Renal pelvis (tissue), 4 donors: ENCODE measurements around the gene SPIRE1. TPM values are rescaled to one million over a fixed set of nuclear protein-coding genes. Genes with fewer than 3 reads are reported as not detected.
"Not testable (repeated sequence)": the region's sequence is repeated elsewhere in the genome, so short reads cannot be mapped to it uniquely, and the experiment has no call there.

Experiments
- DNase-seq: peaks from one replicate; pipeline ENCODE4 v3.0.0-alpha.2; 2013
- polyA plus RNA-seq, 3 donors: library from polyadenylated mRNA; unstranded; fragments of 120-200 nt; gene quantifications; one replicate each; pipeline ENCODE4 v1.2.1, GENCODE V29; 2013; ENCODE audit not compliant: insufficient read length in 3 of 3

The SPIRE1 gene
- polyA plus RNA-seq, 3 donors, result 31.6 to 35.6 (median 35.0) TPM

- no peak for DNase-seq
Measured at GRCh38 chr18:12422936-12423335, 235.0 kb downstream of the SPIRE1 start.

DNA sequence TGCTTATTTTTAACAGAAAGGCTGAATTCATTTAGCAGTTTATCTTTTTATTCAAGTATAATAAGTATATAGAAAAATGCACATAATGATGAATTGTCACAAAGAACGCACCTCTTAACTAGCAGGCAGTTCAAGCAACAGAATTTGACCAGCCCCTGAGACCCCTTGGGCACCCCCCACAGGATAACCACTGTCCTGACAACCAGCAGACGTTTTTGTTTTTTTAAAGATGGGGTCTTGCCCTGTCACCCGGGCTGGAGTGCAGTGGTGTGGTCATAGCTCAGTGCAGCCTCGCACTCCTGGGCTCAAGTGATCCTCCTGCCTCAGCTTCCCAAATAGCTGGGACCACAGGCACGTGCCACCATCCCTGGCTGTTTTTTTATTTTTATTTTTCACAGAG is 236.2 kb downstream of the SPIRE1 start:
- no peak for DNase-seq

DNA sequence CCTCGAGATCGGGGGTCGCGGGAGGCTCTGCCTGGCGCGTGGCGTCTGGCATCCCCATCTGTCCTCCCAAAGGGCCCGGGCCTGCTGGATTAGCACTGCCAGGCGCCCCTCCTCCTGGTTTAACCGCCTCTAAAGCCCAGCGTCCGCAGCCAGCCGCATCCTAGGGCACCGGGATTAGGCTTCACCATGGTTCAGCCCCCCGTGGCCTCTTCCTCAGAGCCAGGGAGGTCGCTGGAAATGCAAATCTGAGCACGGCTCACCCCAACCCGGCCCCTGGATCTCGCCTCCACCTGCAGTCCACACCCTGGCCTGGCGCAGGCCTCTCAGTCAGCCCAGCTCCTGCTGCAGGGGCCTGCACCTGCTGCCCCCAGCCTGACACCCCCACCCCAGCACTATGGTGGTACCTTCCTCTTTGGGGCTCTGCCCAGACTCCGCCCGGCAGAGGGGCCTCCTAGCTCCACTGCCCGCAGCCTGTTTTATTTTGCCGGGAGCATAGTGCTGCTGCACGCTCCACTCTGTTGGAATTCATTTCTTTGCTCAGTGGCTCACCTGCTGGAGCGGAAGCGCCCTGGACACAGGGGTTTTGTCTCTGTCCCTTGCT is 237.0 kb downstream of the SPIRE1 start:
- DNase-seq, result peak; percentile 52

- no peak for DNase-seq
Measured at GRCh38 chr18:12417687-12418086, 240.2 kb downstream of the SPIRE1 start.

DNA sequence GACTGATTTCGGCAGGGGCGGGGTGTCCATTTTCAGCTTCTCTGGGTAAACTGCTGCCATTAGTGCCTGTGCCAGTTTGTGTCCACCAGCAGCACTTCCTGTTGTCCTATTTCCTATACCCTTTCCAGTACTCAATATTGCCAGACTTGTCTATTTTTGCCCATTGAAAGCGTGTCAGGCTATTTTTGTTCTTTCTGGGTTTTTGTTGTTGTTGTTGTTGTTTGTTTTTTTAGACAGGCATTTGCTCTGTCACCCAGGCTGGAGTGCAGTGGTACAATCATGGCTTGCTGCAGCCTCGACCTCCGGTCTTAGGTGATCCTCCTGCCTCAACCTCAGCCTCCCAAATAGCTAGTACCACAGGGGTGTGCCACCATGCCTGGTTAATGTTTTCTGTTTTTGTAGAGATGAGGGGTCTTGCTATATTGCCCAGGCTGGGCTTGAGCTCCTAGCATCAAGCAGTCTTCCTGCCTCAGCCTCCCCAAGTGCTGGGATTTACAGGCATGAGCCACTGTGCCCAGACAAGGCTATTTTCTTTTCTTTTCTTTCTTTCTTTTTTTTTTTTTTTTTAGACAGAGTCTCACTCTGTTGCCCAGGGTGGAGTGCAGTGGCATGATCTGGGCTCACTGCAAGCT is 241.7 kb downstream of the SPIRE1 start:
- no peak for DNase-seq

DNA sequence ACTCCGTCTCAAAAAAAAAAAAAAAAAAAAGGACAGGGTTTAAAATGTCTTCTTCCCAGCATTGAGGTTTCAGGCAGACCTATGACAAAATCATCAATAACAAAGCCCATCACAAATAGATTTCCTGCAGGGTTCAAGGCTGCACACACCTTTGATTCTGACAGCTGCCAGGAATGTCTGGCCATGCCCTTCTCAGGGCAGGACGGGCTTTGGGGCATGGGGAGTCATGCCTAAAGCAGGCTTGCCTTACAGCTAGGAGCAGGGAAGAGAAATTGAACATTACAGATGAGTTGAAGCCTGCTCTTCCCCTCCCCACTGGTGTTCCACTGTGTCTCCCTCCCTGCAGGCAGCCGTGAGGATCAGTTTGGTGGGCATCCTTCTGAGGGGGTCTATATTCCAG is 246.5 kb downstream of the SPIRE1 start:
- DNase-seq, result no peak

GRCh38 chr18:12410747-12411146 is 247.2 kb downstream of the SPIRE1 start:
- not testable (repeated sequence) for DNase-seq

- no peak for DNase-seq
Measured at GRCh38 chr18:12410081-12410481, 247.8 kb downstream of the SPIRE1 start.

DNA sequence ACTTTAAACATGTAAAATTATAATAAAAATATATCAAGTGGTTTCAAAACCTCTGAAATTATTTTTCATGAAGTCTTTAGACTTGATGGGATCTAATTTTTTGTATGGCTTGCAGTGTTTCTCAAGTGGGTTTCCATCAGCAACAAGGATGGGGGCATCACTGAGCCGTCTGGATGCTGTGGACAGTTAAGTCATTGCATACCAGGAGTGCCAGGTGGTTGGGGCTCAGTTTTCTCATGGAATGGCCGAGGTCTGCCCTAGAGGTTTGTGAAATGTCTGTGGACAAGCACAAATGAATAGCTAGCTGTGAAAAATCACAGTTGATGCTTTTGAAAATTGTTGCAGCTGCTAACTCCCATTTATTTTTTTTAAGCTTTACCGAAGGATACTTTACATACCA is 248.4 kb downstream of the SPIRE1 start:
- peak; percentile 29 for DNase-seq

- DNase-seq, result peak; percentile 16
Measured at GRCh38 chr18:12408247-12408869, 249.5 kb downstream of the SPIRE1 start.

DNA sequence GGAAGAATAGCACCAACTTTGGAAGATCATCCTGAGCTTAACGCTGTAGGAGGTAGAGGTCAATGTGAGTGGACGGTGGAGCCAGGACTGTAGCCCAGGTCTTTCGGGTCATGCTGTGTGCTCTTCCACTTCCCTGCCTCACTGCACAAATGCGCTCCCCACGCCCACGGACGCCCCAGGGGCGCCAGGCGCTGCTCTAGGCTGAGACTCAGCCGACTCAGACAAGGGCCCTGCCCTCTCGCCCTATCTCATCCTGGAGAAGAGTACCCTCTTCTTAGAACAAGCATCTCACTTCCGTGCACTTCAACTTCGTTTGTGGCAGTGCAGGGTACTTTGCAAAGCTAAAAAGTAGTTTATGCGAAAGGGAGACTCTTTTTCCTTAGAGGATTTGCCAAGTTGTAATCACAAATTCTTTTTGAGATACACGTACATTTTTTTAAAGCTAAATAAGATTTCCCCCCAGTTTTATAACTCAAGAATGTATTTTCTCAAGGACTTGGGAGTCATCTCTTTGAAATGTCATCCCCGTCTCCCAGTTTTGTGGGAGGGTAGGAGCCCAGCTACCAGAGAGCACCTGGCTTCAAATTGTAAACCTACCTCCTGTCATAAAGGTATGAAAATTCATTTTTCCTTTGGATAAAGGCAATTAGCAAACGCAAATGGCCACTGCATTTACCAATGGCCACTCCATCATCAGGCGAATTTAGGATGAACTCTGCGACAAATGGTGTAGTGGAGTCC is 251.4 kb downstream of the SPIRE1 start:
- no peak for DNase-seq

DNA sequence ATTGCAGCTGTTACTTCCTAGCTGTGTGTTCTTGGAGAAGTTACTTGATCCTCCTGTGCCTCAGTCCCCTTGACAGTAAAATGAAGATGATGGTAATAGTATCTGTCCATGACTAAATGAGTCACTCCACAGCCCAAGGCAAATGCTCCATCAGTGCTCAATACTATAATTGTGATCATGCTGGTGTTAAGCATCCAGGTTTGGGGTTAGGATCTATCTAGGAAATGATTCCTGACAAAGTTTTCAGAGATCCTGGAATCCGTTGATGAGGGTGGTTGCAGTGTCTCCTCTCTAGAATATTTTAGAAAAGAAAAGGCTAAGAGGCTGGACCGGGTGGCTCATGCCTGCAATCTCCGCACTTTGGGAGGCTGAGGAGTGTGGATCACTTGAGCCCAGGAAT is 252.8 kb downstream of the SPIRE1 start:
- no peak for DNase-seq

DNA sequence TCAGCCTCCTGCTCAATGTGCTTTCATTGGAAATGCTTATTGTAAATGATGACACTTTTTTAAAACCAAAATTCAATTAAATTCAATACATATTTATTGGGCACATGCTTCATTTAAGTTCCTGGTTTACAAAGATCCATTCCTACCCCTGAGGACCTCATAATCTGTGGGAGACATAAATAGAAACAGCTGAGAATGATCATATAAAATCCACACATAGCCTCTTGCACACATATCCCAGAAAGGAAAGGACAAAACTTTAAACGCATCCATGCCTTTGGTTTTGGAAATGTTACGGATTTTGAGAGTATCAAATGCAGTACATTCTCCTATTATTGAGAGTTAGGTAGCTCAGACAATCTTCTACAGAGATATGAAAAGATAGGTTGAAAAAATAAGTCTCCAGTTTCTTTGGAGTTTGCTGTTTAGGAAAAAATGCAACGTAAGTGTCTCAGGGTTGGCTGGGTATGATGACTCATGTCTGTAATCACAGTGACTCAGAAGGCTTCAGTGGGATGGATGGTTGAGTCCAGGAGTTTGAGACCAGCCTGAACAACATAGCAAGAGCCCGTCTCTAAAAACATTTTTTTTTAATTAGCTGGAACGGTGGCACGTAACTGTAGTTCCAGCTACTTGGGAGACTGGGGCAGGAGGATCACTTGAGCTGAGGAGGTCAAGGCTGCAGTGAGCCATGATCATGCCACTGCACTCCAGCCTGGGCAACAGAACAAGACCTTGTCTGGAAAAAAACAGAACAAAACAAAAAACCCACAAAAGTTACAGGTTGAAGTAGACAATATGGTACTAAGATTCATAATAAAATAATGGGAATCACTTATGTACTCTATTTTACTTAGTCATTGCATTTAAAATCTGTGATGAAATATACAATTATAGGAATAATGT is 254.1 kb downstream of the SPIRE1 start:
- no peak for DNase-seq

DNA sequence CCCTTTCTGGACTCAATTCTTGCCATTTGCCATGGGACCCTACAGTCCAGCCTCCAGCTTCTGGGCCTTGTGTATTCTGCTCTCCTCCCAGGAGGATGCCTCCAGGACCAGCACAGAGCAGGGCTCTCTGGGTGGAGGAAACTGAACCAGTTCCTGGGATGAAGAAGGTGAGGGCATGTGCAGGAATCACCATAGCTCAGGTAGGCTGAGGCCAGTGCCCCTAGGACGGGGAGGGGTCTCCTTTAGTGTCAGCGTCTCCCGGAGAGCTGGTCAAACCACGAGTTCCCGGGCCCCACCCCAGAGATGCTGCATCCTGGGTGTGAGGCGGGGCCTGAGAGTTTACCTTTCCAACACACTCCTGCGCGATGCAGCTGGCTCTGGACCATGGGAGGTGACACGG is 256.0 kb downstream of the SPIRE1 start:
- no peak for DNase-seq

DNA sequence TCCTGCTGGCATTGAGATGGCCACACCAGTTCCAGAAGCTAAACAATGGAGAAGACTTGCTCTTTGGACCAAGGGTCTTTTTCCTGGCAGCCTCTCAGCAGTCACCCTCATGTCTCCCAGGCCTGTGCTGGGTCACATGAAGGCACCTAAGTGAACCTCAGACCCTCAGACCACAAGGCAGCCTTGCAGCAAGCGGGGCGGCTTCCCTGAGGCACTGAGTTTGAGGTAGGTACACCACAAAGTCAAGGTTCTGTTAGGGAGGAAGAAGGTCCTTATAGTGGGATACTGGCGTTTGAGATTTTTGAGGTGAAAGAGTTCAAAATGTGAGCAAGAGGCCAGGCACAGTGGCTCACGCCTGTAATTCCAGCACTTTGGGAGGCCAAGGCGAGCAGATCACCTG is 258.7 kb downstream of the SPIRE1 start:
- no peak for DNase-seq

DNA sequence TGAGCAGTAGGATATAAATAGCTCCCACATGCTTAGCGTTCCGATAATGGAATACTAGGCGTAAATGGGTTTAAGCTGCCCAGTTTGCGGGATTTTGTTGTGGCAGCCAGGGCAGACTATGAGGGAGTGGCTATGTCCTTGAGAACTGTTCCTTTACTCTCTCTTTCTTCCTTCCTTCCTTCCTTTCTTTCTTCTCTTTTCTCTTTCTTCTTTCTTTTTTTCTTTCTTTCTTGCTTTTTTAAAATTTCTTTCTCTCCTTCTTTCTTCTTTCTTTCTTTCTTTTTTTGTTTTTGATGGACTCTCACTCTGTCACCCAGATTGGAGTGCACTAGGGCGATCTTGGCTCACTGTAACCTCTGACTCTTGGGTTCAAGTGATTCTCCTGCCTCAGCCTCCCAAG is 259.3 kb downstream of the SPIRE1 start:
- no peak for DNase-seq

DNA sequence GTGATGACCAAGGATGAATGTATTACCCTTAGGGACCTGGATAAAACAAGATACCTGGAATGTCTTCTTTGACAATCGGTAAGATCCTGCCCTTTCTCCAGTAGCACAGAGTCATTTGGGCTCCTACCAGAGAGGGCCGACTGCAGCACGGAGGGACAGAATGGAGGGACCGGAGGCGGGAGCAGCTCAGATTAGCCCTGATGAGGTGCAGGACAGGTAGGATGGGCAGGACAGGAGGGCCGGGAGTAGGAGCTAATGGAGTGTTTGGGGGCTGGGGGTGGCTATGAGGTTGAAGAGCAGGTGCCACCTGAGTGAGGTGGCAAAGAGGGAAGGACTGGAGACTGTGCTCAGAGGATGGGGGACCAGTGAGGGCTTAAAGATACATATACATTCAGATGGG is 260.1 kb downstream of the SPIRE1 start:
- no peak for DNase-seq

DNA sequence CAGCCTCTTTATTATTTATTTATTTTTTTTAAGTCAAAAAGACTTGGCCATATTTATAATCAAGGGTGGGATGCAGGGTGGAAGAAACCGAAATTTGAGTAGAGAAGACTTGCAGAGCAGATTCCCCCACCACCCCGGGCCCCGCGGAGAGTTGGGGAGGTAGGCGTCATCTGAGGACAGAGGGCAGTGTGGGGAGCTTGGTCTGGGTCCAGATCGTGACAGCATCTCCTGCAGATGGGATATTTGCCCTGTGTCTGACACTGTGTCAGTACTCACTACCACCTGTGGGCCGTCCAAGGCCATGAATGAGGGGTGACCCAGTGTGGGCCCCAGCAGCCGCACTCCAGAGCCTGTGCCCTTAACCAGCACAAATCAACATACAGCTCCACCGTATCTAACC is 260.7 kb downstream of the SPIRE1 start:
- no peak for DNase-seq
